Fibroblast of mammary gland (primary cell): Measurements from ENCODE around the gene CCDC28B.

Experiments
- DNase-seq: peaks from one replicate; pipeline ENCODE4 v3.0.0-alpha.2; 2010; ENCODE audit warnings: low read depth
- H3K4me3 ChIP-seq: 2 replicates; pipeline ENCODE4 v1.5.1; 2011; ENCODE audit warnings: low read depth, mild to moderate bottlenecking, low read length, moderate library complexity; ENCODE audit not compliant: control insufficient read depth
- TF ChIP-seq, protein P1 (sequence below): conservative IDR thresholded peaks from 2 replicates; pipeline ENCODE4 v1.5.1; 2011; ENCODE audit warnings: low read depth, low read length, inconsistent platforms; ENCODE audit not compliant: control insufficient read depth, insufficient read depth

Gene CCDC28B

DNA sequence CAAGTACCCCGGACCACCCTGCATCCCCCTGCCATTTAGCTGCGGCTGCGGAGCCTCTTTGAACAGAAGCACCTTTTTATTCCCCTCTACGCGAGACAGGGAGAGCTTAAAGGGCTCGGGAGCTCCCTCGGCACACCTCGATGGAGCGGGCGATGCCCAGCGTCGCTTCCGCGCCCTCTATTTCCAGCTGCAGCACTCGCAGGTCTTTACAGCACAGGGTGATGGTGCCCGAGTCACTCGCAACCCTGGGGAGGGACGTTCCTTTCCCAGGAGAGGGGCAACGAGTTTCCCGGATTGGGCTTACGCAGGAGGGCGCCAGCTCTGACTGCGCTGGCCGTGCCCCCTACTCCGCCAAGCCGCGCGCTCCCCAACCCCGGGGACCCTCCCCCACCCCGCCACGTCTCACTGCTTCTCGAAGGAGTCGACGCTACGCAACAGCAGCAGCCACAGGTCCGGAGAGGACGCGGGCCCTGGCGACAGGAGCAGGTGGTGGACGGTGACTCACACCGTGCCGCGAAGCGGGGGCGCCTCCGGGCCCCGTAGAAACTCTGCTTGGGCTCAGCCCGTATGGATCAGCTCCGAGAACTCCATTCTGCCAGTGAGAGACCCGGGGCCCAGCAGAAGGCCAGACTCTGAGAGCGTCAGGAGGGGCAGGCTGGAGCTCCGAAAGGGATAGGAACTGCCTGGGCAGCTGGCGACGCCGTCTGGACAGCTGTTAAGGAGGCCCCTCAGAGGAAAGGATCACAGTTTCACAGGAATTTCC, 40.8 kb downstream of the CCDC28B start:
- TF ChIP-seq, protein P1, sequence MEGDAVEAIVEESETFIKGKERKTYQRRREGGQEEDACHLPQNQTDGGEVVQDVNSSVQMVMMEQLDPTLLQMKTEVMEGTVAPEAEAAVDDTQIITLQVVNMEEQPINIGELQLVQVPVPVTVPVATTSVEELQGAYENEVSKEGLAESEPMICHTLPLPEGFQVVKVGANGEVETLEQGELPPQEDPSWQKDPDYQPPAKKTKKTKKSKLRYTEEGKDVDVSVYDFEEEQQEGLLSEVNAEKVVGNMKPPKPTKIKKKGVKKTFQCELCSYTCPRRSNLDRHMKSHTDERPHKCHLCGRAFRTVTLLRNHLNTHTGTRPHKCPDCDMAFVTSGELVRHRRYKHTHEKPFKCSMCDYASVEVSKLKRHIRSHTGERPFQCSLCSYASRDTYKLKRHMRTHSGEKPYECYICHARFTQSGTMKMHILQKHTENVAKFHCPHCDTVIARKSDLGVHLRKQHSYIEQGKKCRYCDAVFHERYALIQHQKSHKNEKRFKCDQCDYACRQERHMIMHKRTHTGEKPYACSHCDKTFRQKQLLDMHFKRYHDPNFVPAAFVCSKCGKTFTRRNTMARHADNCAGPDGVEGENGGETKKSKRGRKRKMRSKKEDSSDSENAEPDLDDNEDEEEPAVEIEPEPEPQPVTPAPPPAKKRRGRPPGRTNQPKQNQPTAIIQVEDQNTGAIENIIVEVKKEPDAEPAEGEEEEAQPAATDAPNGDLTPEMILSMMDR: no peak
- H3K4me3 ChIP-seq: peak overlapping the region; percentile 46
- peak; percentile 19 for DNase-seq

DNA sequence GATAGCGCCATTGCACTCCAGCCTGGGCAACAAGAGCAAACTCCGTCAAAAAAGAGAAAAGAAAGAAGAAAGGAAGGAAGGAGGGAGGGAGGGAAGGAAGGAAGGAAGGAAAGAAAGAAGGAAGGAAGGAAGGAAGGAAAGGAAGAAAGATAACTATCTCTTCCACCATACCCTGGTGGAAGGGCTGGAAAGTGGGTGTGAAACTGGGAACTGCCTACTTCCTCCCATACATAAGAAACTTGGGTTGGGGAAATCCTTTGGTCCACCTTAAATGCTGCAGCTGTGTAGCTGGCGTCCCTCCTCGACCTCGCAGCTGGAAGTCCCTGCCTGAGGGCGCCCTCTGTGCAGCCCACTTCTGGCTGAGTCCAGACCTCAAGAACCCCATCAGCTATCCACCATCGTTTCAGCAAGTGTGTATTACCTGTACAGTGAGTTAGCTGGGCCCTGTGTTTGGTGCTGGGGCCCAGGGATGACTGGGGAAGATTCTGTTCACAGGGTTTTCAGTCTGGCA, 42.0 kb downstream of the CCDC28B start:
- H3K4me3 ChIP-seq: no peak overlapping the region
- DNase-seq: no peak
- TF ChIP-seq, protein P1: no peak

DNA sequence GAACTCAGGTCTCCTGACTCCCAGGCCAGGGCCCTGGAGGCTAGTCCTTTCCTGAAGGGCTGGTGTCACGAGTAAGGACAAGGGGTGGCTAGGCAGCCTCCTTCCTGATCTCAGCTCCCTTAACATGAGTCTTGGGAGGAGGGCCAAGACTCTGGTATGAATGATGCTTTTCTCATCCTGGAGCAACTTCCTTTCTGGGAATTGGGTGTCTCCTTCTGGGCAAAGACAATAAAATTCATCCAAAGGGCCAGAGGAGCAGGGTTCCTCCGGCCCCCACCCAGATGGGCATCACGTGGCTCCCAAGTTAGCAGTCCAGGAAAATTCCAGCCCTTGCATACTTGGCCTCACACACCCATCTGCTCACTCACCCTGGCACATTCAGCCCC, 46.5 kb downstream of the CCDC28B start, which contains the start of gene FAM167B:
FAM167B (plus strand) TSS at position 335 of the 386 bp plus-strand sequence. CDS start 200 bp downstream, outside the sequence.
- DNase-seq: peak; percentile 82
- H3K4me3 ChIP-seq: no peak within 1 kb of the TSS
- TF ChIP-seq, protein P1: no peak

DNA sequence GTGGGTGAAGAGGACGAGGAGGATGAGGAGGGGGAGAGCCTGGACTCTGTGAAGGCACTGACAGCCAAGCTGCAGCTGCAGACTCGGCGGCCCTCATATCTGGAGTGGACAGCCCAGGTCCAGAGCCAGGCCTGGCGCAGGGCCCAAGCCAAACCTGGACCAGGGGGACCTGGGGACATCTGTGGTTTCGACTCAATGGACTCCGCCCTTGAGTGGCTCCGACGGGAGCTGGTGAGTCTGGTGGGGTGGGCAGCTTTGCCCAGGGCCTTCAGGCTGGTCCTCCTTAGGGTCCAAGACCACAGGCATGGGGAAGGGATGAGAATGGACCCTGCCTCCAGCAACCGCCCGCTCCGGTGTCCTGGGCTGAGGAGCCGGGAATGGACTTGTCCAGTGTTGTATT, 47.1 kb downstream of the CCDC28B start:
- DNase-seq: no peak
- TF ChIP-seq, protein P1: no peak
- no peak overlapping the region for H3K4me3 ChIP-seq

DNA sequence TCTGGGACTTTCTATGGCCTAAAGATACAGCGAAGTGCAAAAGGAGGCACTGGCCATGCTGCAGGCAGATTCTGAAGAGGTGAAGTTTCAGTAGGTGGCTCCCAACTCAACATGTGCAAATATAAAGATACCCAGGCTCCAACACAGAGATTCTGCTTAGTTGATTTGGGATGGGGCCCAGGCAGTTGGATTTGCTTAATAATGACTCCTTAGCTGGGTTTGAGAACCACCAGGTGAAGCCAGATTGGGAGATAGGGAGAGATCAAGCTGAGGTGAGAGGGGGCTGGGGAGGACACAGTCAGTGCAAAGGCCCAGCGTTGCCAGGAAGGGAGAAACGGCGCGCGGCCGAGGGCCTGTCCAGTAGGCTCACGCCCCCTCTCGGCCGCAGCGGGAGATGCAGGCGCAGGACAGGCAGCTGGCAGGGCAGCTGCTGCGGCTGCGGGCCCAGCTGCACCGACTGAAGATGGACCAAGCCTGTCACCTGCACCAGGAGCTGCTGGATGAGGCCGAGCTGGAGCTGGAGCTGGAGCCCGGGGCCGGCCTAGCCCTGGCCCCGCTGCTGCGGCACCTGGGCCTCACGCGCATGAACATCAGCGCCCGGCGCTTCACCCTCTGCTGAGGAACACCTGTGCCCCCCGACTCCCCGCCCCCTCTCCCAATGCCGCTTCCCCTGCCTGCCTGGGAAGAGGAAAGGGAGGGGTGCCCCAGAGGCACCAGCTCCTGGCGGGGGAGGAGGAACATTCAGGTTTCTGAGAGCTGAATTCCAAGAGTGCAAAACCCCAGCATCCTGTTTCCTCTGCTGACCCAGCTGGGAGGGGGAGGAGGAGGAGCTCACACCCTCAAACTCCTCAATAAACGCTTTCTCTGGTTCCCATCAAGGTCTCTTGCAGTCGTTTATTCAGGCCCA, 47.8 kb downstream of the CCDC28B start:
- H3K4me3 ChIP-seq: no peak overlapping the region
- TF ChIP-seq, protein P1: peak; percentile 68
- DNase-seq: peak; percentile 63

DNA sequence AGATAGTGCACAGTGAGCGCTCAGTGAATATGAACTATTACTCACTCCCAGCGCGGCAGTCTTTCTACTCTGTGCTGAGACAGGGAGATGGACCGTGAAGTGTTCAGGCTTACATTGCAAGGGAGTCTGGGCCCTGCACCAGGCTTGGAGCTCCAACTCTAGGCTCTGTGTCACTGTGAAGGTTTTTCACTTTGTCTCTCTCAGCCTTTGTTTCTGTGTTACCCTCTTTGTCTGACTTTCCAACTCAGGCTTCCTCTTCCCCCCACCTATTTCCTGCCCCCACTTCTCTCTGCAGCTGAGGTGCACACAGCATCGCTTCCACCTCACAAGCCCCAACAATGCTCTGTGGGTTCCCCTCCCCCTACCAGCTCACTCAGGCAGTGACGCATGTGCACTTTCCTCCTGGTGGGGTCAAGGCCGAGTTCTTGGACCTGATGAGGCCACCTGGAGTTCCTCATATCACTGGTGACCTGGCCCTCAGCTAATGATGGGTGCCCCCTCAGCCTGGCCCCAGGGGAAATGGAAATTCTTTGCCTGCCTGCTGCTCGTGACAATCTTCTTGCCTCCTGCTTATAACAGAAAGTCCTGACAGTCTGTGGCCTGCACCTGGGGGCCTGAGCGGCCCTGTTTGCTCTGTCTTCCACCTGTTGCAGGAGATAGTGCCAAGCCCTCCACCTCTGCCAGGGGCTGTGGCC, 49.6 kb downstream of the CCDC28B start:
- DNase-seq: no peak
- TF ChIP-seq, protein P1: no peak
- no peak overlapping the region for H3K4me3 ChIP-seq
